ENCODE results near the gene ZNF597.

The ZNF597 gene

DNA sequence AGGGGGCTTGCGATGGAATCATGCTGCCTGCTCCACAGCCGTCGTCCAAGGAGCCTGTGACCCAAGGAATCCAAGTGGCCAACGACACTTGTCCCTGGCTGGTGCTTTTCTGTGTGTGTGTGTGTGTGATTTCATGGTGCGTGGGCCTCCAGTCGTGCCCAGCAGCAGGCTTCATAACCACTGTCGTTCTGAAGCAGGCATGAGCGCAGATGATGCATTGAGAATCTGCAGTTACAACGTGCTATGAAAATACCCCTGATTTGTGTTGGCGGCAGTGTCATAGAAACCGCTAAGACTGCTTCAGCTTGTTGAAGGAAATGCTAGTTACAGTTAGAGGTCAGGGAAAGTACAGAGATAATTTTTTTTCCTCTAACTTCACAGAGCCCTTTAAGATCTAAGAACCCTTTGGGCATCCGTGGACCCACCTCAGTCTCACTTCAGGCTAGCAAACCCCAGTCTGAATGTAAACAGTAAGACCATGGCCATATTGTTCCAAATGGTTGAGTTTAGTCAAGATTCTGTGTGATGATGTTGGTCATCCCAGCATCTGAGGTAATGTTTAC lies 36.4 kb upstream of the ZNF597 start:
- Histone ChIP-seq H4K8ac (ENCODE audit: low read depth, low read length) (no peak overlapping the region), H3K79me1 (ENCODE audit: low read length) (no peaks in the 10 kb centered on the region), H4K12ac (ENCODE audit: low read depth, low read length) (no peak overlapping the region), H2AK5ac (ENCODE audit: low read length) (no peak overlapping the region), H3K18ac (ENCODE audit: low read length) (no peak overlapping the region), H3K27ac (ENCODE audit: low read depth, low read length) (no peak overlapping the region), H2BK5ac (ENCODE audit: low read depth, low read length, poor library complexity) (no peak overlapping the region), H3K27me3 (ENCODE audit: insufficient read depth, low read length) (no peaks in the 10 kb centered on the region), H3K9ac (ENCODE audit: low read length) (no peak overlapping the region), H4K91ac (ENCODE audit: low read depth, low read length) (no peak overlapping the region), H3K36me3 (ENCODE audit: control insufficient read depth in 1 of 2, insufficient read depth in 2 of 2, low read length in 2 of 2) (peaks cover 45 to 52% of the 10 kb centered on the region in 2 experiments), H3K79me2 (ENCODE audit: control insufficient read depth, insufficient read depth, low read length, poor library complexity) (no peaks in the 10 kb centered on the region), H2BK120ac (ENCODE audit: insufficient read depth, low read length, poor library complexity) (no peak overlapping the region), H3K4ac (ENCODE audit: low read depth, low read length) (no peak overlapping the region), H3K4me1 (ENCODE audit: control insufficient read depth in 1 of 2, insufficient read depth in 2 of 2, low read length in 2 of 2) (peaks cover 0 to 3% of the 10 kb centered on the region in 2 experiments), H3K14ac (ENCODE audit: low read length) (no peak overlapping the region), H3K23ac (ENCODE audit: low read length) (no peak overlapping the region), H2AFZ (ENCODE audit: insufficient read depth, low read length, poor library complexity) (no peak overlapping the region), H3K4me3 (ENCODE audit: low read depth, low read length) (no peak overlapping the region), H3K4me2 (ENCODE audit: low read length) (no peak overlapping the region), H2BK12ac (ENCODE audit: low read length) (no peak overlapping the region), H3K9me3 (ENCODE audit: insufficient read depth, low read depth, low read length) (peaks cover 2% of the 10 kb centered on the region)
- WGBS (ENCODE audit: extremely low coverage, insufficient coverage, insufficient read length), result no CpG with 5 or more reads among the region's 12 CpGs
- DNase-seq, result no peak

- H3K23ac ChIP-seq (ENCODE audit: low read length), result peak overlapping the region; percentile 48
- no peak overlapping the region for H3K27ac ChIP-seq (ENCODE audit: low read depth, low read length)
- H4K91ac ChIP-seq (ENCODE audit: low read depth, low read length), result no peak overlapping the region
- H3K4me1 ChIP-seq (ENCODE audit: control insufficient read depth in 1 of 2, insufficient read depth in 2 of 2, low read length in 2 of 2), result peaks cover 0 to 3% of the 10 kb centered on the region in 2 experiments
- no peak for DNase-seq
- H4K8ac ChIP-seq (ENCODE audit: low read depth, low read length), result no peak overlapping the region
- no peak overlapping the region for H2AFZ ChIP-seq (ENCODE audit: insufficient read depth, low read length, poor library complexity)
- no peaks in the 10 kb centered on the region for H3K79me1 ChIP-seq (ENCODE audit: low read length)
- WGBS (ENCODE audit: extremely low coverage, insufficient coverage, insufficient read length), result no CpG with 5 or more reads among the region's 11 CpGs
- H3K9ac ChIP-seq (ENCODE audit: low read length), result no peak overlapping the region
- no peak overlapping the region for H3K4ac ChIP-seq (ENCODE audit: low read depth, low read length)
- no peak overlapping the region for H3K4me2 ChIP-seq (ENCODE audit: low read length)
- H3K18ac ChIP-seq (ENCODE audit: low read length), result no peak overlapping the region
- no peak overlapping the region for H2BK120ac ChIP-seq (ENCODE audit: insufficient read depth, low read length, poor library complexity)
- no peak overlapping the region for H3K14ac ChIP-seq (ENCODE audit: low read length)
- H2BK12ac ChIP-seq (ENCODE audit: low read length), result no peak overlapping the region
- H3K27me3 ChIP-seq (ENCODE audit: insufficient read depth, low read length), result no peaks in the 10 kb centered on the region
- H2AK5ac ChIP-seq (ENCODE audit: low read length), result no peak overlapping the region
- no peak overlapping the region for H2BK5ac ChIP-seq (ENCODE audit: low read depth, low read length, poor library complexity)
- no peak overlapping the region for H3K4me3 ChIP-seq (ENCODE audit: low read depth, low read length)
- peaks cover 2% of the 10 kb centered on the region for H3K79me2 ChIP-seq (ENCODE audit: control insufficient read depth, insufficient read depth, low read length, poor library complexity)
- H4K12ac ChIP-seq (ENCODE audit: low read depth, low read length), result no peak overlapping the region
- peaks cover 2% of the 10 kb centered on the region for H3K9me3 ChIP-seq (ENCODE audit: insufficient read depth, low read depth, low read length)
- H3K36me3 ChIP-seq (ENCODE audit: control insufficient read depth in 1 of 2, insufficient read depth in 2 of 2, low read length in 2 of 2), result peaks cover 33 to 41% of the 10 kb centered on the region in 2 experiments
These were observed 35.1 kb upstream of the ZNF597 start for GRCh38 chr16:3478242-3478925.

DNA sequence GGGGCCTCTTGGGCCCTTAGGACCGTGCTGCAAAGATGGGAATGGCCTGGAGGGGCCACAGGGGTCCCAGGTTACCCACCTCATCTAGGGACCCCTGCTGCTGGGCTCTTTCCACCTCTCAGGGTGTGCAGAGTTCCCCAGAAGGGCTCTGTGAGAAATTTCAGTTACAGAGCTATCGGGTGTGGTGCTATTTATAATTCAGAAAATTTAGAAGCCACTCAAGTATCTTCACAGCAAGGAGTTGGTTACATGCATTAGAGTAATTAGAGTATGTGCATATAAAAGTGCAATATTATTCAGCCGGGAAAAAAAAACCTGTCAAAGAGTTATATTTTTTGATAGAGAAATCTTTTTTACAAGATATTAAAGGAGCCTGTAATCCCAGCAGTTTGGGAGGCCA lies 33.1 kb upstream of the ZNF597 start:
- no peak overlapping the region for H2AFZ ChIP-seq (ENCODE audit: insufficient read depth, low read length, poor library complexity)
- no peak overlapping the region for H4K8ac ChIP-seq (ENCODE audit: low read depth, low read length)
- H4K91ac ChIP-seq (ENCODE audit: low read depth, low read length), result no peak overlapping the region
- peaks cover 16 to 21% of the 10 kb centered on the region in 2 experiments for H3K36me3 ChIP-seq (ENCODE audit: control insufficient read depth in 1 of 2, insufficient read depth in 2 of 2, low read length in 2 of 2)
- peaks cover 2% of the 10 kb centered on the region for H3K9me3 ChIP-seq (ENCODE audit: insufficient read depth, low read depth, low read length)
- DNase-seq, result no peak
- no peak overlapping the region for H3K9ac ChIP-seq (ENCODE audit: low read length)
- H2BK5ac ChIP-seq (ENCODE audit: low read depth, low read length, poor library complexity), result no peak overlapping the region
- no peak overlapping the region for H3K14ac ChIP-seq (ENCODE audit: low read length)
- no peak overlapping the region for H3K18ac ChIP-seq (ENCODE audit: low read length)
- no peak overlapping the region for H3K4me2 ChIP-seq (ENCODE audit: low read length)
- no peak overlapping the region for H3K27ac ChIP-seq (ENCODE audit: low read depth, low read length)
- no CpG with 5 or more reads among the region's 3 CpGs for WGBS (ENCODE audit: extremely low coverage, insufficient coverage, insufficient read length)
- no peak overlapping the region for H4K12ac ChIP-seq (ENCODE audit: low read depth, low read length)
- no peak overlapping the region for H2BK12ac ChIP-seq (ENCODE audit: low read length)
- H3K23ac ChIP-seq (ENCODE audit: low read length), result no peak overlapping the region
- H2BK120ac ChIP-seq (ENCODE audit: insufficient read depth, low read length, poor library complexity), result no peak overlapping the region
- peaks cover 0 to 3% of the 10 kb centered on the region in 2 experiments for H3K4me1 ChIP-seq (ENCODE audit: control insufficient read depth in 1 of 2, insufficient read depth in 2 of 2, low read length in 2 of 2)
- peak overlapping the region; percentile 78 for H3K4ac ChIP-seq (ENCODE audit: low read depth, low read length)
- H3K27me3 ChIP-seq (ENCODE audit: insufficient read depth, low read length), result no peaks in the 10 kb centered on the region
- H3K79me2 ChIP-seq (ENCODE audit: control insufficient read depth, insufficient read depth, low read length, poor library complexity), result peaks cover 2% of the 10 kb centered on the region
- no peak overlapping the region for H2AK5ac ChIP-seq (ENCODE audit: low read length)
- H3K79me1 ChIP-seq (ENCODE audit: low read length), result no peaks in the 10 kb centered on the region
- no peak overlapping the region for H3K4me3 ChIP-seq (ENCODE audit: low read depth, low read length)

DNA sequence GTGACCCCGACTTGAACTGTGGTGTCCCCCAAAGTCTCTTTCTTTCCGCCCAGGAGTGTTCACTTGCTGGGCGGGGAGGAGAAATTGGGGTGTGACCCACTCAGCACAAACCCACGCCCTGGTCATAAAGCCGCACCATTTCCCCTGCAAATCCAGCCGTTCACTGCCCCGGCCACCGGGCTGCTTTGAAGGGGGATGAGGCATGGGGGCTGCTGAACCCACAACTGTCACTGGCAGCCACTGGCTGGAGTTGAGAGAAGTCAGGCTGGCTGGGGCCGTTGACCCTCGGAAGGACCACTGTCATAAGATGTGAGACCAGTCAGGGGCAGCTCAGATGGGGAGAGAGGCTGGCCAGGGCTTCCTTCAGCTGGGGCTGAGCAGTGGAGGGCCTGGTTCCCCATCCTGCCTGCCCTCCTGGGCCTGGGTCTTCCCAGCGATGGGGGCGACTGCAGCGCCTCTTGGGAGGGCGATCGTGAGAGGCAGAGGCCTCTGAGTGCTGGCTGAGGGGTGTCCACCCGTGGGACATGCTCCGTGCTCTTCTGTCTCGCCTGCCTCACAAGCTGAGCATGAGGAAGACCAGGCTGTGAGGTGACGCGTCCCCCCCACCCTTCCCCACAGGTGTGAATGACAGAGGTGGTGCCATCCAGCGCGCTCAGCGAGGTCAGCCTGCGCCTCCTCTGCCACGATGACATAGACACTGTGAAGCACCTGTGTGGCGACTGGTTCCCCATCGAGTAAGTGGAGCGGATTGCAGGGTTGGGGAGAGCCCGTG lies 32.5 kb upstream of the ZNF597 start:
- no peak overlapping the region for H4K12ac ChIP-seq (ENCODE audit: low read depth, low read length)
- peak overlapping the region; percentile 78 for H3K4ac ChIP-seq (ENCODE audit: low read depth, low read length)
- no peak overlapping the region for H3K27ac ChIP-seq (ENCODE audit: low read depth, low read length)
- no CpG with 5 or more reads among the region's 29 CpGs for WGBS (ENCODE audit: extremely low coverage, insufficient coverage, insufficient read length)
- no peak overlapping the region for H3K23ac ChIP-seq (ENCODE audit: low read length)
- H3K79me2 ChIP-seq (ENCODE audit: control insufficient read depth, insufficient read depth, low read length, poor library complexity), result peaks cover 2% of the 10 kb centered on the region
- peaks cover 2% of the 10 kb centered on the region for H3K9me3 ChIP-seq (ENCODE audit: insufficient read depth, low read depth, low read length)
- no peak overlapping the region for H4K91ac ChIP-seq (ENCODE audit: low read depth, low read length)
- peak overlapping the region; percentile 3 for H3K18ac ChIP-seq (ENCODE audit: low read length)
- no peaks in the 10 kb centered on the region for H3K27me3 ChIP-seq (ENCODE audit: insufficient read depth, low read length)
- H2BK12ac ChIP-seq (ENCODE audit: low read length), result no peak overlapping the region
- no peak overlapping the region for H2AFZ ChIP-seq (ENCODE audit: insufficient read depth, low read length, poor library complexity)
- H4K8ac ChIP-seq (ENCODE audit: low read depth, low read length), result no peak overlapping the region
- no peak overlapping the region for H3K4me2 ChIP-seq (ENCODE audit: low read length)
- no peak for DNase-seq
- H3K4me1 ChIP-seq (ENCODE audit: control insufficient read depth in 1 of 2, insufficient read depth in 2 of 2, low read length in 2 of 2), result peaks cover 0 to 3% of the 10 kb centered on the region in 2 experiments
- no peaks in the 10 kb centered on the region for H3K79me1 ChIP-seq (ENCODE audit: low read length)
- H2BK5ac ChIP-seq (ENCODE audit: low read depth, low read length, poor library complexity), result no peak overlapping the region
- H2AK5ac ChIP-seq (ENCODE audit: low read length), result no peak overlapping the region
- H3K14ac ChIP-seq (ENCODE audit: low read length), result no peak overlapping the region
- H2BK120ac ChIP-seq (ENCODE audit: insufficient read depth, low read length, poor library complexity), result no peak overlapping the region
- no peak overlapping the region for H3K4me3 ChIP-seq (ENCODE audit: low read depth, low read length)
- peaks cover 14 to 18% of the 10 kb centered on the region in 2 experiments for H3K36me3 ChIP-seq (ENCODE audit: control insufficient read depth in 1 of 2, insufficient read depth in 2 of 2, low read length in 2 of 2)
- H3K9ac ChIP-seq (ENCODE audit: low read length), result no peak overlapping the region
